CD14-positive monocyte (primary cell): Measurements from ENCODE around the gene MYH16. TPM values are rescaled to one million over a fixed set of nuclear protein-coding genes. Genes with fewer than 3 reads are reported as not detected.

Experiments used
- DNase-seq, 3 donors: peaks; one replicate each; pipeline ENCODE4 v3.0.0-alpha.2; 2011 to 2022
- H2AFZ ChIP-seq: 2 replicates; pipeline ENCODE4 v1.6.0; 2012; ENCODE audit warnings: mild to moderate bottlenecking, low read depth, low read length, inconsistent platforms; ENCODE audit not compliant: insufficient read depth, poor library complexity, severe bottlenecking
- H3K27ac ChIP-seq, 2 donors: 1 replicate in 1 of 2; 2 replicates in 1 of 2; pipeline ENCODE4 v1.5.1; 2012 to 2013; ENCODE audit warnings: low read length in 2 of 2, control low read depth in 1 of 2, inconsistent platforms in 1 of 2, low read depth in 1 of 2, mild to moderate bottlenecking in 1 of 2
- H3K27me3 ChIP-seq, 2 donors: one replicate each; pipeline versions ENCODE4 v1.6.0 to v1.6.1; 2011 to 2013; ENCODE audit warnings: low read length in 2 of 2; ENCODE audit not compliant: control insufficient read depth in 2 of 2, insufficient read depth in 2 of 2
- H3K36me3 ChIP-seq, 2 donors: replicated peaks in 1 of 2; 1 replicate in 1 of 2; 2 replicates in 1 of 2; pipeline versions ENCODE4 v1.5.1 to v1.6.1; 2012 to 2013; ENCODE audit warnings: low read length in 2 of 2, control low read depth in 1 of 2, inconsistent platforms in 1 of 2, mild to moderate bottlenecking in 1 of 2; ENCODE audit not compliant: insufficient read depth in 2 of 2, control insufficient read depth in 1 of 2
- H3K4me1 ChIP-seq, 2 donors: 1 replicate in 1 of 2; 2 replicates in 1 of 2; pipeline versions ENCODE4 v1.5.1 to v1.6.1; 2012 to 2013; ENCODE audit warnings: low read length in 2 of 2, control low read depth in 1 of 2, inconsistent platforms in 1 of 2, mild to moderate bottlenecking in 1 of 2, moderate library complexity in 1 of 2; ENCODE audit not compliant: insufficient read depth in 2 of 2, control insufficient read depth in 1 of 2
- H3K4me2 ChIP-seq: replicated peaks from 2 replicates; pipeline ENCODE3; 2012; ENCODE audit warnings: low read length, moderate library complexity, mild to moderate bottlenecking; ENCODE audit not compliant: poor library complexity, severe bottlenecking; ENCODE audit errors: extremely low read depth
- H3K4me3 ChIP-seq, 3 experiments: fragments of 200-600 bp in 1 of 3; sonication (generic) in 1 of 3; replicated peaks in 1 of 3; 1 replicate in 2 of 3; 2 replicates in 1 of 3; pipeline ENCODE4 v1.5.1; 2011 to 2013; ENCODE audit warnings: low read length in 3 of 3, mild to moderate bottlenecking in 3 of 3, control low read depth in 2 of 3, low read depth in 2 of 3, inconsistent platforms in 1 of 3, moderate library complexity in 1 of 3
- H3K79me2 ChIP-seq: 2 replicates; pipeline ENCODE4 v1.6.0; 2012; ENCODE audit warnings: mild to moderate bottlenecking, control low read depth, inconsistent platforms, low read length, moderate library complexity; ENCODE audit not compliant: insufficient read depth
- H3K9ac ChIP-seq: 2 replicates; pipeline ENCODE4 v1.6.0; 2017; ENCODE audit warnings: low read length, mild to moderate bottlenecking; ENCODE audit not compliant: insufficient read depth, poor library complexity, severe bottlenecking
- H3K9me3 ChIP-seq, 2 donors: replicated peaks in 1 of 2; 1 replicate in 1 of 2; 2 replicates in 1 of 2; pipeline versions ENCODE4 v1.5.1 to v1.6.1; 2012 to 2013; ENCODE audit warnings: low read length in 2 of 2, control low read depth in 1 of 2; ENCODE audit not compliant: control insufficient read depth in 1 of 2, insufficient read depth in 1 of 2
- H4K20me1 ChIP-seq: 2 replicates; pipeline ENCODE4 v1.6.0; 2012; ENCODE audit warnings: mild to moderate bottlenecking, low read length, control low read depth, moderate library complexity; ENCODE audit not compliant: insufficient read depth
- H3K27ac Mint-ChIP-seq, 7 donors: one replicate each; pipeline ENCODE4 v1.8.0; 2020; ENCODE audit warnings: mild to moderate bottlenecking in 7 of 7, mixed read lengths in 7 of 7, moderate library complexity in 6 of 7, inconsistent platforms in 2 of 7
- H3K27me3 Mint-ChIP-seq, 3 donors: one replicate each; pipeline ENCODE4 v1.8.0; 2021 to 2022; ENCODE audit warnings: low read depth in 3 of 3, mild to moderate bottlenecking in 3 of 3, mixed read lengths in 3 of 3, moderate library complexity in 3 of 3, inconsistent platforms in 1 of 3
- H3K36me3 Mint-ChIP-seq, 2 donors: one replicate each; pipeline ENCODE4 v1.8.0; 2020; ENCODE audit warnings: mixed read lengths in 2 of 2, inconsistent platforms in 1 of 2, mild to moderate bottlenecking in 1 of 2
- H3K4me1 Mint-ChIP-seq: one replicate; pipeline ENCODE4 v1.8.0; 2020; ENCODE audit warnings: mild to moderate bottlenecking, mixed read lengths
- H3K4me3 Mint-ChIP-seq, 2 donors: one replicate each; pipeline ENCODE4 v1.8.0; 2020; ENCODE audit warnings: mild to moderate bottlenecking in 2 of 2, mixed read lengths in 2 of 2, moderate library complexity in 1 of 2
- H3K9me3 Mint-ChIP-seq, 7 donors: one replicate each; pipeline ENCODE4 v1.8.0; 2020 to 2022; ENCODE audit warnings: mixed read lengths in 7 of 7, mild to moderate bottlenecking in 6 of 7, moderate library complexity in 6 of 7, inconsistent platforms in 2 of 7
- WGBS: methylation state at CpG from one replicate; pipeline ENCODE4 v1.1.5; 2013; ENCODE audit warnings: missing lambda C conversion rate; ENCODE audit not compliant: insufficient coverage; 5-methylcytosine and 5-hydroxymethylcytosine counted together
- intact Hi-C, 2 donors: fragments of 100-400 bp; cut with micrococcal nuclease; formaldehyde crosslinking; loops; one replicate each; pipeline versions ENCODE4 v1.15.0 to v1.15.1; 2023
- polyA plus RNA-seq, 3 donors: library from polyadenylated mRNA; depleted of rRNA in 1 of 3; unstranded in 2 of 3; stranded (reverse) in 1 of 3; fragments of 300-500 nt in 2 of 3; fragments of >200 nt in 1 of 3; fragmentation: Illumina TruSeq in 2 of 3; gene quantifications; 1 replicate in 2 of 3; 2 replicates in 1 of 3; pipeline ENCODE4 v1.2.3, GENCODE V29; 2012 to 2021
- TF ChIP-seq, protein P1 (sequence below): fragments of 200-600 bp; IDR thresholded peaks from one replicate; pipeline ENCODE4 v1.8.0; 2022; ENCODE audit warnings: antibody characterized with exemption, mild to moderate bottlenecking

Gene MYH16
- polyA plus RNA-seq, 3 donors = not detected

DNA sequence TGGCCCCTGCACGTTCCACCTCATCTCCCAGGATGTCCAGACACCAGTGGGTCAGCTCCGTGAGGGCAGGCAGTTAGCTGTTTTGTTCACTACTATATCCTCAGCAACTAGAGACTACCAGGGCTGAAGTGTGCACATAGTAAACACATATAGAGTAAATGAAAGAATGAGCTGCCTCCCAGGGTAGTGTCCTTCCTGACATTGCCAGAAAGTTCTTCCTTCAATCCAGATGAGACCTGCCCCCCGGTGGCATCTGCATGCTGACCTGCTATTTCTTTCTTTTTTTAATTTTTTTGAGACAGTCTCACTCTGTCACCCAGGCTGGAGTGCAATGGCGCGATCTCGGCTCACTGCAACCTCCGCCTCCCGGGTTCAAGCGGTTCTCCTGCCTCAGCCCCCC lies 39.1 kb downstream of the MYH16 start:
- Histone ChIP-seq H3K9ac (no peak overlapping the region), H3K4me3 (no peak overlapping the region), H2AFZ (no peak overlapping the region), H3K9me3 (peaks cover 0 to 11% of the 10 kb centered on the region in 2 donors), H3K27me3 (no peaks in the 10 kb centered on the region), H4K20me1 (no peaks in the 10 kb centered on the region), H3K4me1 (peaks cover 4 to 6% of the 10 kb centered on the region in 2 donors), H3K4me2 (no peak overlapping the region), H3K36me3 (no peaks in the 10 kb centered on the region), H3K79me2 (no peaks in the 10 kb centered on the region), H3K27ac (no peak overlapping the region)
- Mint-ChIP-seq H3K4me1 (peaks cover 2% of the 10 kb centered on the region), H3K27me3 (peaks cover 3 to 5% (median 4%) of the 10 kb centered on the region in 3 donors), H3K9me3 (peaks cover 0 to 12% (median 4%) of the 10 kb centered on the region in 7 donors), H3K27ac (no peak overlapping the region), H3K4me3 (no peak overlapping the region), H3K36me3 (no peaks in the 10 kb centered on the region)
- TF ChIP-seq, protein P1, sequence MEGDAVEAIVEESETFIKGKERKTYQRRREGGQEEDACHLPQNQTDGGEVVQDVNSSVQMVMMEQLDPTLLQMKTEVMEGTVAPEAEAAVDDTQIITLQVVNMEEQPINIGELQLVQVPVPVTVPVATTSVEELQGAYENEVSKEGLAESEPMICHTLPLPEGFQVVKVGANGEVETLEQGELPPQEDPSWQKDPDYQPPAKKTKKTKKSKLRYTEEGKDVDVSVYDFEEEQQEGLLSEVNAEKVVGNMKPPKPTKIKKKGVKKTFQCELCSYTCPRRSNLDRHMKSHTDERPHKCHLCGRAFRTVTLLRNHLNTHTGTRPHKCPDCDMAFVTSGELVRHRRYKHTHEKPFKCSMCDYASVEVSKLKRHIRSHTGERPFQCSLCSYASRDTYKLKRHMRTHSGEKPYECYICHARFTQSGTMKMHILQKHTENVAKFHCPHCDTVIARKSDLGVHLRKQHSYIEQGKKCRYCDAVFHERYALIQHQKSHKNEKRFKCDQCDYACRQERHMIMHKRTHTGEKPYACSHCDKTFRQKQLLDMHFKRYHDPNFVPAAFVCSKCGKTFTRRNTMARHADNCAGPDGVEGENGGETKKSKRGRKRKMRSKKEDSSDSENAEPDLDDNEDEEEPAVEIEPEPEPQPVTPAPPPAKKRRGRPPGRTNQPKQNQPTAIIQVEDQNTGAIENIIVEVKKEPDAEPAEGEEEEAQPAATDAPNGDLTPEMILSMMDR = no peak
- intact Hi-C loops = loop anchor here in 1 of 2 donors (2.0 kb wide), 1 partner anchor 271 kb away; no protein-coding TSS in a partner anchor
- 82% methylated on average over 2 of the region's 9 CpGs for WGBS
- no peak for DNase-seq

DNA sequence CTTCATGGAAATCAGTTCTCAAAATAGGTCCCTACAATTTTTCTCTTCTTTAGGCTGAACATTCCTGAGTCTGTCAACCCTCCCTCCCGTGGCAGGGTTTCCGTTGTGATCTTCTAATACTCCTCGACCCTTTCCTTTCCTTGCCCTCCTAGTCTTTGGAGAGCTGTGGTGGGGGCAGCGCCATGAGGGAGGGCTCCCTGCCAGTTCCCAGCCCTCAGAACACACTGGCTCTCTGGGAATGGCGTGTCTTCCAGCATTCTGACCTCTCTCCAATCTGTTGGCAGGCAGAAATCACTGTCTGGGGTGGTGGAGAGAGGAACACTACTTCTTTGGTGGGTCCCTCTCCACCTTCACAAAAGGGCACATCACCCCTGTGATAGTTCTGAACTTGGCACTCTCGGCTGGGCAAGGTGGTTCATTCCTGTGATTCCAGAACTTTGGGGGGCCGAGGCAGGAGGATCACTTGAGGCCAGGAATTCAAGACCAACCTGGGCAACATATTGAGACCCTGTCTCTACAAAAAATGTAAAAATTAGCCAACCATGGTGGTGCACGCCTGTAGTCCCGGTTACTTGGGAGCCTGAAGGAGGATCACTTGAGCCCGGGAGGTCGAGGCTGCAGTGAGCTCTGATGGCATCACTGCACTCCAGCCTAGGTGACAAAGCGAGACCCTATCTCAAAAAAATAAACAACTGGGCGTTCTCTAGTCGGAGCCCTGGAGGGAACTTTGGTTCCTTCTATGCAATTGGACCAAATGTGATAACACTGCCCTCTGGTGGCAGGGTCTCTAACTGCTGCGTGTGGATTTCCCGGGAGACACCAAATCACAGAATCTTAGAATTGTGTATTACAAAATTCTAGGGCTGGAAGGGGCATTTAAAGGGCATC lies 39.9 kb downstream of the MYH16 start:
- no peaks in the 10 kb centered on the region for H3K79me2 ChIP-seq
- Mint-ChIP-seq H3K4me3 (peak overlapping the region; percentile 48 to 63), H3K27ac (peak overlapping the region in 2 of 7 donors; percentile 30 to 57), H3K27me3 (peaks cover 3 to 6% (median 4%) of the 10 kb centered on the region in 3 donors), H3K36me3 (no peaks in the 10 kb centered on the region), H3K4me1 (peaks cover 2% of the 10 kb centered on the region), H3K9me3 (peaks cover 0 to 12% (median 4%) of the 10 kb centered on the region in 7 donors)
- H3K9ac ChIP-seq = no peak overlapping the region
- intact Hi-C loops = loop anchor here in 1 of 2 donors (1.0 kb wide), 1 partner anchor 272 kb away; no protein-coding TSS in a partner anchor
- H3K27ac ChIP-seq = no peak overlapping the region
- DNase-seq = peak; percentile 52 to 73 (median 63)
- H4K20me1 ChIP-seq = no peaks in the 10 kb centered on the region
- 52% methylated on average over 7 of the region's 16 CpGs for WGBS
- no peaks in the 10 kb centered on the region for H3K27me3 ChIP-seq
- H2AFZ ChIP-seq = peak overlapping the region; percentile 77
- H3K4me3 ChIP-seq = peak overlapping the region; percentile 21 to 65 (median 24)
- no peaks in the 10 kb centered on the region for H3K36me3 ChIP-seq
- TF ChIP-seq, protein P1 = peak; percentile 88
- peak overlapping the region; percentile 41 for H3K4me2 ChIP-seq
- H3K9me3 ChIP-seq = peaks cover 0 to 11% of the 10 kb centered on the region in 2 donors
- peaks cover 4 to 6% of the 10 kb centered on the region in 2 donors for H3K4me1 ChIP-seq
